Nephron (organoid): Measurements from ENCODE around the gene UTRN.

Experiments used
- H3K27ac Mint-ChIP-seq, 3 experiments: 2 replicates each; pipeline ENCODE4 v1.8.0; 2020; ENCODE audit warnings: mixed read lengths in 3 of 3, mild to moderate bottlenecking in 2 of 3, moderate library complexity in 1 of 3
- H3K27me3 Mint-ChIP-seq: 2 replicates; pipeline ENCODE4 v1.8.0; 2021; ENCODE audit warnings: low read depth, mild to moderate bottlenecking, moderate library complexity, mixed read lengths
- H3K36me3 Mint-ChIP-seq: 2 replicates; pipeline ENCODE4 v1.8.0; 2020; ENCODE audit warnings: low read depth, mixed read lengths
- H3K4me1 Mint-ChIP-seq: 2 replicates; pipeline ENCODE4 v1.8.0; 2020; ENCODE audit warnings: mixed read lengths
- H3K4me3 Mint-ChIP-seq, 3 experiments: 2 replicates each; pipeline ENCODE4 v1.8.0; 2020; ENCODE audit warnings: mild to moderate bottlenecking in 3 of 3, mixed read lengths in 3 of 3, moderate library complexity in 2 of 3
- H3K9me3 Mint-ChIP-seq: 2 replicates; pipeline ENCODE4 v1.8.0; 2020; ENCODE audit warnings: mixed read lengths
- TF ChIP-seq, protein P1 (sequence below), 3 experiments: fragments of 200-600 bp; sonication (generic); IDR thresholded peaks; one replicate each; pipeline ENCODE4 v1.5.0; 2021; ENCODE audit warnings: antibody characterized with exemption in 3 of 3; ENCODE audit not compliant: unreplicated experiment in 3 of 3

Gene UTRN

DNA sequence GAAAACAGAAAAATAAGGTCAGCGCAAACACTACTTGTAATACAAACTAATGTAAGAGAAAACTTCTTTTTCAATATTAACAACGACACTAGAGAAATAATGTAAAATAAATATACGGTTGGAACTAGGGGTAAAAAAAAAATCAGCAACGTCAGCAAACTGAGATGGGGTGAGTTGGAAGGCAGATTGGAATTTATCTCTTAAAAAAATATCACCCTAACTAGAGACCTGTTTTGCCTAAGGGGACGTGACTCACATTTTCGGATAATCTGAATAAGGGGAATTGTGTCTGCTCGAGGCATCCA, 705 bp upstream of the UTRN start:
- peaks cover 10% of the 10 kb centered on the region for H3K4me1 Mint-ChIP-seq
- peak overlapping the region; percentile 65 to 86 (median 66) for H3K27ac Mint-ChIP-seq
- peaks cover 3% of the 10 kb centered on the region for H3K36me3 Mint-ChIP-seq
- no peaks in the 10 kb centered on the region for H3K9me3 Mint-ChIP-seq
- H3K27me3 Mint-ChIP-seq = peaks cover 4% of the 10 kb centered on the region
- TF ChIP-seq, protein P1, sequence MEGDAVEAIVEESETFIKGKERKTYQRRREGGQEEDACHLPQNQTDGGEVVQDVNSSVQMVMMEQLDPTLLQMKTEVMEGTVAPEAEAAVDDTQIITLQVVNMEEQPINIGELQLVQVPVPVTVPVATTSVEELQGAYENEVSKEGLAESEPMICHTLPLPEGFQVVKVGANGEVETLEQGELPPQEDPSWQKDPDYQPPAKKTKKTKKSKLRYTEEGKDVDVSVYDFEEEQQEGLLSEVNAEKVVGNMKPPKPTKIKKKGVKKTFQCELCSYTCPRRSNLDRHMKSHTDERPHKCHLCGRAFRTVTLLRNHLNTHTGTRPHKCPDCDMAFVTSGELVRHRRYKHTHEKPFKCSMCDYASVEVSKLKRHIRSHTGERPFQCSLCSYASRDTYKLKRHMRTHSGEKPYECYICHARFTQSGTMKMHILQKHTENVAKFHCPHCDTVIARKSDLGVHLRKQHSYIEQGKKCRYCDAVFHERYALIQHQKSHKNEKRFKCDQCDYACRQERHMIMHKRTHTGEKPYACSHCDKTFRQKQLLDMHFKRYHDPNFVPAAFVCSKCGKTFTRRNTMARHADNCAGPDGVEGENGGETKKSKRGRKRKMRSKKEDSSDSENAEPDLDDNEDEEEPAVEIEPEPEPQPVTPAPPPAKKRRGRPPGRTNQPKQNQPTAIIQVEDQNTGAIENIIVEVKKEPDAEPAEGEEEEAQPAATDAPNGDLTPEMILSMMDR (IDR thresholded peaks at IDR 0.05; ENCODE audit: unreplicated experiment in 3 of 3) = no peak
- H3K4me3 Mint-ChIP-seq = peak overlapping the region; percentile 98 to 99 (median 99)

GRCh38 chr6:144285548-144285797, 338 bp downstream of the UTRN start:
- TF ChIP-seq, protein P1 (IDR thresholded peaks at IDR 0.05; ENCODE audit: unreplicated experiment in 3 of 3) = no peak
- H3K4me1 Mint-ChIP-seq = peaks cover 10% of the 10 kb centered on the region

GRCh38 chr6:144285798-144286502, 815 bp downstream of the UTRN start:
- H3K4me1 Mint-ChIP-seq = peaks cover 10% of the 10 kb centered on the region
- TF ChIP-seq, protein P1 (IDR thresholded peaks at IDR 0.05; ENCODE audit: unreplicated experiment in 3 of 3) = no peak
- H3K27ac Mint-ChIP-seq = peak overlapping the region; percentile 86 to 99 (median 90)
- H3K9me3 Mint-ChIP-seq = no peaks in the 10 kb centered on the region
- peak overlapping the region; percentile 98 to 99 (median 99) for H3K4me3 Mint-ChIP-seq
- H3K36me3 Mint-ChIP-seq = peaks cover 4% of the 10 kb centered on the region
- peaks cover 4% of the 10 kb centered on the region for H3K27me3 Mint-ChIP-seq

More at GRCh38 chr6:144285548-144285797, 338 bp downstream of the UTRN start:
- Mint-ChIP-seq H3K4me3 (peak overlapping the region; percentile 98 to 99 (median 99)), H3K9me3 (no peaks in the 10 kb centered on the region), H3K27ac (peak overlapping the region; percentile 86 to 99 (median 90)), H3K27me3 (peaks cover 4% of the 10 kb centered on the region), H3K36me3 (peaks cover 3% of the 10 kb centered on the region)

DNA sequence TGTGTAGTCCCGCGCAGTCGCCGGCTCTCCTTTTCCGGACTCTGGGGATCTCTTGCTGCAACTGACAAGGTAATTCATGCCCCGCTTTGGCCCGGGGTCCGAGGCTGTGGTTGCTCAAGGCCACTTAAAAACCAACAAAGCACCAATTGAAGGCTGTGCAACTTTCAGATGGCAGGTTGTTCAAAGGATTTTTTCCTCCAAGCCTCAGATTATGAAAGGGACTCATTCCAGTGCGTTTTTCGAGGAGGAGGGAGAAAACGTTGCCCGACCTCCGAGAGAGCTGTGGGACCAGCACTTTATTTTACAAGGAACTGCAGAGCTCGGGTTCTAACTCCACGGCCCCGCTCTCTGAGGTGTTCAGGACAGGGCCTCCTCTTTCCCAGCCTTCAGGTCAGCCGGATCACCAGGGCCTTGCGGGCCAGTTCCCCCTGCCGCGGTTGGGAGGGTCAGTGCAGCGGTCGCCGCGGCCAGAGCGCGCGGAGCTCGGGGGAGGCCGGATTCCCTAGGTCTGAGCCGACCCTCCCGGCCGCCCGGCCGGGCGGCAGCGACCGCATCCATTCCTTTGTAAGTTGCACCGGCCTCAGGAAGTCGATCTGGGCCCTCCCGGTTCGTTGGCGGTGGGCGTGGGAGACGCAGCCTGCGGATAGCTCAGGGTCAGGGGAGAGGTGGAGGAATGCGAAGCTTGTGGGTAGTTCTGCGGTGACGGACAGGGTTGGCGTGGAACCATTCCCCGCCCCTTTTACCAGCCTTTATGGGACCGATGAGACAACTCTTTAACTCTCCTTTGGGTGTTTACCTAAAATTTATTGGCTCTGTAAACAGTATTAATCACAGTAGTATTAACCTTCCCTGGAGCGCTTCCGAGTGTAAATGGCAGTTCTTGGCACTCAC, 1.6 kb downstream of the UTRN start:
- peaks cover 8% of the 10 kb centered on the region for H3K36me3 Mint-ChIP-seq
- TF ChIP-seq, protein P1 (IDR thresholded peaks at IDR 0.05; ENCODE audit: unreplicated experiment in 3 of 3) = no peak
- H3K4me1 Mint-ChIP-seq = peaks cover 10% of the 10 kb centered on the region
- no peaks in the 10 kb centered on the region for H3K9me3 Mint-ChIP-seq
- H3K4me3 Mint-ChIP-seq = peak overlapping the region; percentile 98 to 99 (median 99)
- peak overlapping the region; percentile 86 to 99 (median 90) for H3K27ac Mint-ChIP-seq
- H3K27me3 Mint-ChIP-seq = peaks cover 4% of the 10 kb centered on the region

- no peaks in the 10 kb centered on the region for H3K27me3 Mint-ChIP-seq
- peaks cover 5% of the 10 kb centered on the region for H3K4me1 Mint-ChIP-seq
- TF ChIP-seq, protein P1 (IDR thresholded peaks at IDR 0.05; ENCODE audit: unreplicated experiment in 3 of 3) = no peak
- no peaks in the 10 kb centered on the region for H3K9me3 Mint-ChIP-seq
- H3K27ac Mint-ChIP-seq = no peak overlapping the region
- peak overlapping the region; percentile 18 to 70 (median 31) for H3K4me3 Mint-ChIP-seq
- H3K36me3 Mint-ChIP-seq = peaks cover 20% of the 10 kb centered on the region
Measured at GRCh38 chr6:144289006-144289405, 3.9 kb downstream of the UTRN start.
